OCI-LY1 (cell line): ENCODE data around the gene NOX5.

Experiments
- H2AFZ ChIP-seq: fragments of 200-600 bp; sonication (generic), shearing (Covaris generic); 2 replicates; pipeline ENCODE4 v1.6.0; 2014; ENCODE audit warnings: antibody characterized with exemption, mild to moderate bottlenecking, low read length
- H3F3A ChIP-seq: fragments of 200-600 bp; sonication (generic), shearing (Covaris generic); 2 replicates; pipeline ENCODE4 v1.6.0; 2014; ENCODE audit warnings: mild to moderate bottlenecking, antibody characterized with exemption, low read length, moderate library complexity; ENCODE audit not compliant: insufficient read depth
- H3K27ac ChIP-seq: fragments of 200-600 bp; sonication (generic); 2 replicates; pipeline ENCODE4 v1.5.1; 2014; ENCODE audit warnings: low read length, mixed run types, mild to moderate bottlenecking, low read depth; ENCODE audit not compliant: poor library complexity, severe bottlenecking
- H3K27me3 ChIP-seq: fragments of 200-600 bp; sonication (generic); 2 replicates; pipeline ENCODE4 v1.6.0; 2014; ENCODE audit warnings: antibody characterized with exemption, mild to moderate bottlenecking, low read length, moderate library complexity; ENCODE audit not compliant: insufficient read depth
- H3K36me3 ChIP-seq: fragments of 200-600 bp; sonication (generic); 2 replicates; pipeline ENCODE4 v1.6.1; 2014; ENCODE audit warnings: mild to moderate bottlenecking, antibody characterized with exemption, low read length, moderate library complexity, mixed read lengths; ENCODE audit not compliant: insufficient read depth
- H3K4me1 ChIP-seq: fragments of 200-600 bp; sonication (generic); 2 replicates; pipeline ENCODE4 v1.5.1; 2014; ENCODE audit warnings: mild to moderate bottlenecking, low read length, moderate library complexity; ENCODE audit not compliant: insufficient read depth, severe bottlenecking
- H3K4me2 ChIP-seq: fragments of 200-600 bp; sonication (generic), shearing (Covaris generic); 2 replicates; pipeline ENCODE4 v1.6.1; 2014; ENCODE audit warnings: low read length
- H3K4me3 ChIP-seq: fragments of 200-600 bp; sonication (generic); 2 replicates; pipeline ENCODE4 v1.5.1; 2014; ENCODE audit warnings: low read length, low read depth, mild to moderate bottlenecking, mixed read lengths; ENCODE audit not compliant: poor library complexity, severe bottlenecking
- H3K79me2 ChIP-seq: fragments of 200-600 bp; shearing (Covaris generic); 2 replicates; pipeline ENCODE4 v1.6.1; 2016; ENCODE audit warnings: mixed run types, low read length, mixed read lengths; ENCODE audit not compliant: insufficient read depth
- H3K9ac ChIP-seq: fragments of 200-600 bp; sonication (generic), shearing (Covaris generic); 2 replicates; pipeline ENCODE4 v1.6.1; 2014; ENCODE audit warnings: mild to moderate bottlenecking, low read length, mixed read lengths
- H3K9me2 ChIP-seq: fragments of 200-600 bp; sonication (generic), shearing (Covaris generic); 2 replicates; pipeline ENCODE4 v1.6.1; 2014; ENCODE audit warnings: low read depth, mild to moderate bottlenecking, low read length, mixed read lengths
- H3K9me3 ChIP-seq: fragments of 200-600 bp; shearing (Covaris generic); 2 replicates; pipeline ENCODE4 v1.6.1; 2014; ENCODE audit warnings: low read length, mixed read lengths
- H4K20me1 ChIP-seq: fragments of 200-600 bp; sonication (generic), shearing (Covaris generic); 2 replicates; pipeline ENCODE4 v1.6.0; 2016; ENCODE audit warnings: mild to moderate bottlenecking, low read length; ENCODE audit not compliant: insufficient read depth
- EZH2 ChIP-seq: fragments of 200-600 bp; sonication (generic), shearing (Covaris generic); IDR thresholded peaks from 2 replicates; pipeline ENCODE4 v1.8.0; 2017; ENCODE audit warnings: borderline replicate concordance, mixed run types, mild to moderate bottlenecking, antibody characterized with exemption, low read length, moderate library complexity, mixed read lengths
- TF ChIP-seq, protein P1 (sequence below): fragments of 200-600 bp; sonication (generic), shearing (Covaris generic); IDR thresholded peaks from 2 replicates; pipeline ENCODE4 v1.5.1; 2017; ENCODE audit warnings: mild to moderate bottlenecking, antibody characterized with exemption, low read length, moderate library complexity, mixed read lengths

Gene NOX5

DNA sequence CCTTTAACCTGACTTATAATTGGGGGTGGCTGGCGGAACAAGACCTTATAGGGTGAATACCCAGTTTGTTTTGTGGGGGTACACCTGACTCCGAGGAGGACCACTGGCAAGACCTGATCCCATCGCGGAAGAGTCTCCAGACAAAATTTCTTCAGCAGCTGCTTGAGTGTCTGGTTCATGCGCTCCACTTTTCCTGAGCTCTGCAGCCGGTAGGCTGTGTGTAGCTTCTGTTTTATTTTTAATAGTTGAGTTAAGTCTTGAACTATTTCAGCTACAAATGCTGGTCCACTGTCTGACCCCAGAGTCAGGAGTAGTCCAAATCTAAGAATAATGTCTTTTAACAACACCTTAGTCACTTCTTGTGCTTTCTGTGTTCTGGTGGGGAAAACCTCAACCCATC is 21.2 kb upstream of the NOX5 start:
- no peaks in the 10 kb centered on the region for H3K79me2 ChIP-seq
- H3K4me2 ChIP-seq, result no peak overlapping the region
- no peaks in the 10 kb centered on the region for H3K27me3 ChIP-seq
- no peaks in the 10 kb centered on the region for H4K20me1 ChIP-seq
- no peak overlapping the region for H3K9ac ChIP-seq
- H3K9me2 ChIP-seq, result no peaks in the 10 kb centered on the region
- TF ChIP-seq, protein P1, sequence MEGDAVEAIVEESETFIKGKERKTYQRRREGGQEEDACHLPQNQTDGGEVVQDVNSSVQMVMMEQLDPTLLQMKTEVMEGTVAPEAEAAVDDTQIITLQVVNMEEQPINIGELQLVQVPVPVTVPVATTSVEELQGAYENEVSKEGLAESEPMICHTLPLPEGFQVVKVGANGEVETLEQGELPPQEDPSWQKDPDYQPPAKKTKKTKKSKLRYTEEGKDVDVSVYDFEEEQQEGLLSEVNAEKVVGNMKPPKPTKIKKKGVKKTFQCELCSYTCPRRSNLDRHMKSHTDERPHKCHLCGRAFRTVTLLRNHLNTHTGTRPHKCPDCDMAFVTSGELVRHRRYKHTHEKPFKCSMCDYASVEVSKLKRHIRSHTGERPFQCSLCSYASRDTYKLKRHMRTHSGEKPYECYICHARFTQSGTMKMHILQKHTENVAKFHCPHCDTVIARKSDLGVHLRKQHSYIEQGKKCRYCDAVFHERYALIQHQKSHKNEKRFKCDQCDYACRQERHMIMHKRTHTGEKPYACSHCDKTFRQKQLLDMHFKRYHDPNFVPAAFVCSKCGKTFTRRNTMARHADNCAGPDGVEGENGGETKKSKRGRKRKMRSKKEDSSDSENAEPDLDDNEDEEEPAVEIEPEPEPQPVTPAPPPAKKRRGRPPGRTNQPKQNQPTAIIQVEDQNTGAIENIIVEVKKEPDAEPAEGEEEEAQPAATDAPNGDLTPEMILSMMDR, result no peak
- TF ChIP-seq EZH2, result no peak
- H3F3A ChIP-seq, result no peaks in the 10 kb centered on the region
- H3K9me3 ChIP-seq, result no peaks in the 10 kb centered on the region
- no peaks in the 10 kb centered on the region for H3K36me3 ChIP-seq
- H3K4me1 ChIP-seq, result no peaks in the 10 kb centered on the region
- H3K4me3 ChIP-seq, result no peak overlapping the region
- no peak overlapping the region for H2AFZ ChIP-seq
- H3K27ac ChIP-seq, result no peak overlapping the region

DNA sequence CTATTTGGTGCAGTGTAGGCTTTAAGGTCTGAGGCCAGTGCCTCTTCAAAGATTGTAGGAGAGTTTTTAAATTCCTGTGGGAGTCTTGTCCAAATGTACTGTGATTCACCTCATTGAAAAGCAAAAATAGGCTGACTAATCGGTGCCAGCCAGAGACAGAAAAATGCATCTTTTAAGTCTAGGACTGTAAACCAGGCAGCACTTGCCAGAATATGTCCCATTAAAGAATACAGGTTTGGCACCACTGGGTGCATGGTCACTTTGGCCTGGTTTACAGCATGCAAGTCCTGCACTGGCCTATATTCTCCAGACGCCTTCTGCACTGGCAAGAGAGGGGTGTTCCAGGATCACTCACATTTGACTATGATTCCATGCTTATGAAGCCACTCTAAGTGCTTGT is 20.3 kb upstream of the NOX5 start:
- H3K9me3 ChIP-seq, result no peaks in the 10 kb centered on the region
- no peak overlapping the region for H2AFZ ChIP-seq
- no peaks in the 10 kb centered on the region for H3K36me3 ChIP-seq
- H3K79me2 ChIP-seq, result no peaks in the 10 kb centered on the region
- TF ChIP-seq, protein P1, result no peak
- TF ChIP-seq EZH2, result no peak
- H3K4me1 ChIP-seq, result no peaks in the 10 kb centered on the region
- H3K9me2 ChIP-seq, result no peaks in the 10 kb centered on the region
- no peaks in the 10 kb centered on the region for H3K27me3 ChIP-seq
- H3K9ac ChIP-seq, result no peak overlapping the region
- H3K4me2 ChIP-seq, result no peak overlapping the region
- no peaks in the 10 kb centered on the region for H4K20me1 ChIP-seq
- no peaks in the 10 kb centered on the region for H3F3A ChIP-seq
- no peak overlapping the region for H3K27ac ChIP-seq
- no peak overlapping the region for H3K4me3 ChIP-seq

DNA sequence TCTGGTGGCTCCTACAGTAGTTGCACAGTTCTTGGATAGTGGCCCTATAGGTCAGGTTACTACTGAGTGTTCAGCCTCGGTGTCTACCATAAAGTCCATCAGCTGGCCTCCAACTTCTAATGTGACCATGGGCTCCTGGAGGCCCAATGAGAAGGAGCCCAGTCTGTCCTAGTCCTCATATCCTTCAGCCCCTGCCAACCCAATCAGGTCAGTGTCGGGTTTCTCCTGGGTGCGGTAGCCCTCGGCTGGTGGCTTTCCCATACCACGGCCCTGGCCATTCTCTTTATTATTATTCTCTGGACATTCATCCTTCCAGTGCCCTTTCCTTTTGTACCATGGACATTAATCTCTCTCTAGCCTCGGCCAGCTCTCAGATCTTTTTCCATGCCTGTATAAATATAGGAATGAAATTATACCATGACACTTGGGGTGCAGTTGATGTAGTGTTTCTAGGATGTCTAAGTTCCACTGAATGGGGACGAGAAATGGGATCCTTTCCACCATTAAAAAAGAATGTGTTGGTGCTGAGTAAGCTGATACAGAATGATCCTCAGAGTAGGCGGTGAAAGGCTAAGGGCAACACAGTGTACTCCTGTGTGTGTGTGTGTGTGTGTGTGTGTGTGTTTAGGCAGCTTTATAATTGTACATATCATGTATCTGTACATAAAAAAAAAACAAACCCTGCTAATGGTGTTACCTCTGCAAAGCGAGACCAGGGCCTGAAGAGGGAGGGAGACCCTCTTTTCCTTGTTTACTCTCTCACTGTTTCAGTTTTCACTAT is 19.3 kb upstream of the NOX5 start:
- TF ChIP-seq, protein P1, result no peak
- TF ChIP-seq EZH2, result no peak
- Histone ChIP-seq H3F3A (no peaks in the 10 kb centered on the region), H3K27ac (no peak overlapping the region)

More for the DNA sequence above, 19.3 kb upstream of the NOX5 start:
- Histone ChIP-seq H3K9ac (no peak overlapping the region), H2AFZ (no peak overlapping the region), H3K9me2 (no peaks in the 10 kb centered on the region), H3K79me2 (no peaks in the 10 kb centered on the region), H3K4me3 (no peak overlapping the region), H4K20me1 (no peaks in the 10 kb centered on the region), H3K9me3 (no peaks in the 10 kb centered on the region), H3K4me1 (no peaks in the 10 kb centered on the region), H3K36me3 (no peaks in the 10 kb centered on the region), H3K27me3 (no peaks in the 10 kb centered on the region), H3K4me2 (no peak overlapping the region)
